HCT116 (cell line): Measurements from ENCODE around the gene APOL3.

ENCODE experiments used
- EZH2 ChIP-seq: fragments of 200-600 bp; sonication (generic); IDR thresholded peaks from 2 replicates; pipeline ENCODE4 v1.6.1; 2017; ENCODE audit warnings: antibody characterized with exemption, mixed run types
- JUND ChIP-seq: IDR thresholded peaks from 2 replicates; pipeline ENCODE4 v1.6.1; 2012
- MAX ChIP-seq: IDR thresholded peaks from 2 replicates; pipeline ENCODE4 v1.6.1; 2012
- POLR2A ChIP-seq: IDR thresholded peaks from 2 replicates; pipeline ENCODE4 v1.7.0; 2011; ENCODE audit warnings: borderline replicate concordance; ENCODE audit not compliant: insufficient read depth, insufficient read length; ENCODE audit errors: extremely low read depth
- POLR2AphosphoS5 ChIP-seq: IDR thresholded peaks from 2 replicates; pipeline ENCODE4 v1.6.1; 2011; ENCODE audit warnings: mild to moderate bottlenecking, low read depth, low read length, moderate library complexity
- SIN3A ChIP-seq: IDR thresholded peaks from 2 replicates; pipeline ENCODE4 v1.6.1; 2012; ENCODE audit warnings: low read depth
- SP1 ChIP-seq: IDR thresholded peaks from 2 replicates; pipeline ENCODE4 v1.6.1; 2012; ENCODE audit warnings: low read depth
- YY1 ChIP-seq: IDR thresholded peaks from 2 replicates; pipeline ENCODE4 v1.6.1; 2011; ENCODE audit warnings: low read length, low read depth, moderate library complexity, mild to moderate bottlenecking; ENCODE audit not compliant: insufficient replicate concordance; ENCODE audit errors: extremely low read depth
- ZFX ChIP-seq: fragments of 450-650 bp; IDR thresholded peaks from 2 replicates; pipeline ENCODE4 v1.6.1; 2017
- TF ChIP-seq, protein P1 (sequence below), 3 experiments: fragments of 200-600 bp in 1 of 3; sonication (generic) in 1 of 3; IDR thresholded peaks in 2 of 3; conservative IDR thresholded peaks in 1 of 3; 2 replicates each; pipeline ENCODE4 v1.5.1; 2012 to 2017; ENCODE audit warnings: low read depth in 2 of 3, low read length in 2 of 3, antibody characterized with exemption in 1 of 3, borderline replicate concordance in 1 of 3, control low read depth in 1 of 3, mild to moderate bottlenecking in 1 of 3, mixed read lengths in 1 of 3, mixed run types in 1 of 3, moderate library complexity in 1 of 3; ENCODE audit not compliant: insufficient read depth in 1 of 3
- TF ChIP-seq, protein P2 (sequence below): IDR thresholded peaks from 2 replicates; pipeline ENCODE4 v1.6.1; 2011; ENCODE audit warnings: mild to moderate bottlenecking, low read length, moderate library complexity; ENCODE audit not compliant: insufficient replicate concordance; ENCODE audit errors: extremely low read depth

DNA sequence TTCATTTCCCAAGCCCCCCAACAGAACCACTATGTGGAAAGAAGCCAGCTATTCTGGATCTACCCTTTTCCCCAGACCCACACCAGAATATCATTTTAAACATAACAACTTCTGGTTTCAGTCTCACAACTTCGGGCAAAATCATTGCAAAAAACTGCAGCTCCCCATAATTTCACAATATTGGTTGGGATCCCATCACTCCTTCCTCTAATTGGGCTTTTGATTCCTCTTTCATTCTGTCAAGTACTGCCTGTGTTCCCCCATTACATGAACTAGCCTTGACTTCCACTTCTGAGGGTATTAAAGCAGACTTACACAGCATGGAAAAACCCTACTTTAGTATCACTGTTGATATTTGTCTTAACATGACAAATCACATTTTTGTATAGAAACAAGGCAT lies 4.1 kb upstream of the APOL3 start:
- TF ChIP-seq, protein P1, sequence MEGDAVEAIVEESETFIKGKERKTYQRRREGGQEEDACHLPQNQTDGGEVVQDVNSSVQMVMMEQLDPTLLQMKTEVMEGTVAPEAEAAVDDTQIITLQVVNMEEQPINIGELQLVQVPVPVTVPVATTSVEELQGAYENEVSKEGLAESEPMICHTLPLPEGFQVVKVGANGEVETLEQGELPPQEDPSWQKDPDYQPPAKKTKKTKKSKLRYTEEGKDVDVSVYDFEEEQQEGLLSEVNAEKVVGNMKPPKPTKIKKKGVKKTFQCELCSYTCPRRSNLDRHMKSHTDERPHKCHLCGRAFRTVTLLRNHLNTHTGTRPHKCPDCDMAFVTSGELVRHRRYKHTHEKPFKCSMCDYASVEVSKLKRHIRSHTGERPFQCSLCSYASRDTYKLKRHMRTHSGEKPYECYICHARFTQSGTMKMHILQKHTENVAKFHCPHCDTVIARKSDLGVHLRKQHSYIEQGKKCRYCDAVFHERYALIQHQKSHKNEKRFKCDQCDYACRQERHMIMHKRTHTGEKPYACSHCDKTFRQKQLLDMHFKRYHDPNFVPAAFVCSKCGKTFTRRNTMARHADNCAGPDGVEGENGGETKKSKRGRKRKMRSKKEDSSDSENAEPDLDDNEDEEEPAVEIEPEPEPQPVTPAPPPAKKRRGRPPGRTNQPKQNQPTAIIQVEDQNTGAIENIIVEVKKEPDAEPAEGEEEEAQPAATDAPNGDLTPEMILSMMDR (IDR thresholded peaks at IDR 0.05 in 2 of 3, conservative IDR thresholded peaks at IDR 0.05 in 1 of 3; ENCODE audit: borderline replicate concordance in 1 of 3, insufficient read depth in 1 of 3, low read depth in 2 of 3, low read length in 2 of 3) = no peak
- TF ChIP-seq, protein P2, sequence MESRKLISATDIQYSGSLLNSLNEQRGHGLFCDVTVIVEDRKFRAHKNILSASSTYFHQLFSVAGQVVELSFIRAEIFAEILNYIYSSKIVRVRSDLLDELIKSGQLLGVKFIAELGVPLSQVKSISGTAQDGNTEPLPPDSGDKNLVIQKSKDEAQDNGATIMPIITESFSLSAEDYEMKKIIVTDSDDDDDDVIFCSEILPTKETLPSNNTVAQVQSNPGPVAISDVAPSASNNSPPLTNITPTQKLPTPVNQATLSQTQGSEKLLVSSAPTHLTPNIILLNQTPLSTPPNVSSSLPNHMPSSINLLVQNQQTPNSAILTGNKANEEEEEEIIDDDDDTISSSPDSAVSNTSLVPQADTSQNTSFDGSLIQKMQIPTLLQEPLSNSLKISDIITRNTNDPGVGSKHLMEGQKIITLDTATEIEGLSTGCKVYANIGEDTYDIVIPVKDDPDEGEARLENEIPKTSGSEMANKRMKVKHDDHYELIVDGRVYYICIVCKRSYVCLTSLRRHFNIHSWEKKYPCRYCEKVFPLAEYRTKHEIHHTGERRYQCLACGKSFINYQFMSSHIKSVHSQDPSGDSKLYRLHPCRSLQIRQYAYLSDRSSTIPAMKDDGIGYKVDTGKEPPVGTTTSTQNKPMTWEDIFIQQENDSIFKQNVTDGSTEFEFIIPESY = no peak
- no peak for TF ChIP-seq MAX
- TF ChIP-seq POLR2A = no peak
- no peak for TF ChIP-seq SIN3A
- TF ChIP-seq SP1 = no peak
- TF ChIP-seq POLR2AphosphoS5 = no peak
- TF ChIP-seq ZFX = no peak
- no peak for TF ChIP-seq EZH2
- no peak for TF ChIP-seq YY1
- no peak for TF ChIP-seq JUND
